NCI-H2196 (cell line): ENCODE data around the gene SLC25A23.
A peak's percentile ranks its signal among the peaks of the same experiment; 100 is the strongest.

Source experiments
- DNase-seq: peaks from one replicate; lab custom pipeline; 2025; ENCODE audit not compliant: unreplicated experiment; lab: John Stamatoyannopoulos, UW

Gene SLC25A23

GRCh38 chr19:6425732-6426620 is 33.6 kb downstream of the SLC25A23 start:
- DNase-seq: peak; percentile 19

GRCh38 chr19:6424939-6425731 is 34.5 kb downstream of the SLC25A23 start:
- DNase-seq: peak; percentile 99

GRCh38 chr19:6424195-6424938 is 35.2 kb downstream of the SLC25A23 start, which contains the start of gene KHSRP:
Gene KHSRP (minus strand): TSS chr19:6424811. CDS start chr19:6424701, 110 bp downstream.
- DNase-seq: peak; percentile 23

- DNase-seq: peak; percentile 17
These were observed 35.9 kb downstream of the SLC25A23 start for GRCh38 chr19:6423499-6424194.

DNA sequence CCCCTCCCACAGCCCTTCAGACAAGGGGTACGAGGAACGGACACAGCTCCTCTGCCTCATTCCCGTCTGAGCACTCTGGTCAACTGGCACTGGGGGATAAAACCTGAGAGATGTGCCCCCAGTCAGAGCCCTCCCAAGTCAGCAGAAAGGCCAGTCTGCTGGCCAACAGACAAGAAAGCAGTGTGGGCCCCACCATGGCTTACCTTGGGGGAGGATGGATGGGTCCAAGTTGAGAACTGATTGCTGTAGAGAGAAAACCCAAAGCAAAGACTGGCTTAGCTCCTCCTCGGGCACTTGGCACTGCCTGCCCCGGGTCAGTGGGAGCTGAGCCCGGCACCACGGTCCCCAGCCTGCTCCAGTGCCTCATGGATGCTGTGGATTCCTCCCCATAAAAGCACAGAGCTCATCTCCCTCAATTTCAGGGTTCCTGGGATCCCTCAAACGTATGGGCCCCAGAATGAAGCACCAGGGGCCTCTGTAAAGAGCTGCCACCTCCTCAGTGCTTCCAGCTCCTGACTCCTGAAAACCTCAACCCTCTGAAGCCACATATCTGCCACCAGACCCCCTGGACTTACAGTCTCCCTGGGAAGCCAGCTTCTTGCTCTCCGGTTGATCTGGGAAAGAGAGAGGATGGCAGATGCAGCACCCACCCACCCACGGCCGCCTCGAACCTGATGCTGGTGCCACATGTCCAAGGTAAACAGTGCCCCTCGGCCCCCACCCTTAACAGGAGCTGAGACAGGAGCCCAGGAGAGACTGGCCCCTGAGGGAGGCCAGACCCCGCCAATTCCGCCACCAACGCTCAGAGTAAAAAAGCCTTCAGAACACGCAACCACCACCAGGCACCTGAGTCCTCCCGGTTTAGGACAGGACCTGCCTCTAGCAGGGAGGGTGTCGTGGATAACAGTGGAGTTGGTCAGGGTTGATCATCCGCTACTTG is 38.2 kb downstream of the SLC25A23 start:
- DNase-seq: no peak

GRCh38 chr19:6418562-6418932 is 41.0 kb downstream of the SLC25A23 start:
- DNase-seq: no peak

GRCh38 chr19:6417713-6418561 is 41.7 kb downstream of the SLC25A23 start:
- peak; percentile 46 for DNase-seq

DNA sequence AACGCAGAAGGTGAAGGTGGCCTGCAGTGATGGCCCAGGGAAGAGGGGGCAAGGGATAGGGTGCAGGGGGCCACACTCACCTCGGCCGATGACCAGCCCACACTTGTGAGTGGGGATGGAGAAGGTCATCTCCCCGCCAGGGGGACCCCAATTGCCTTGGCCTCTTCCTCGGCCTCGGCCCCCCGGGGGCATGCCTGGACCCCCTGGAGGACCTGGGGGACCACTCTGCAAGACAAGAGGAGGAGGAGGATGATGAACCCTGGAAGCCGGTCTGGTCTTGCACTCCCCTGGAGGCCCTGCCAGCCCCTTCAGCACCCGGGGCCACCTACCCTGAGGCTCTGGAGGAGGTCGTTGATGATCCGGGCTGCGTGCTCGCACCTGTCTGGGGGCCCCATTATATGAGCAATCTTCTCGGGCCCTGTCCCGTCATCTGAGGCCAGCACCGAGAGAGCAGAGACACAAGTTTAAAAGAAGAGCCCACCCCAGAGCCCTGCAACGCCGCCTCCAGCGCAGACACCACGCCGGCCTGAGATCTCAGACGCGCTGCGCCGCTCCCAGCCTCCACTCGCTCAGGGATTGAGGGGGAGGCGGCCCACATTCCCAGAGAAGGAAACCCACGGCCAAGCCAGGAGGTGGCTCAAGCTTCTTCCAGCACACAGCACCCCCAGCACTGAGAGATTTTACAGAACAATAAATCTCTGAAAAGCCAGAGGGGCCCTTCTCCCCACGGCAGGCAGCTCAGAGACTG is 42.8 kb downstream of the SLC25A23 start:
- DNase-seq: no peak

DNA sequence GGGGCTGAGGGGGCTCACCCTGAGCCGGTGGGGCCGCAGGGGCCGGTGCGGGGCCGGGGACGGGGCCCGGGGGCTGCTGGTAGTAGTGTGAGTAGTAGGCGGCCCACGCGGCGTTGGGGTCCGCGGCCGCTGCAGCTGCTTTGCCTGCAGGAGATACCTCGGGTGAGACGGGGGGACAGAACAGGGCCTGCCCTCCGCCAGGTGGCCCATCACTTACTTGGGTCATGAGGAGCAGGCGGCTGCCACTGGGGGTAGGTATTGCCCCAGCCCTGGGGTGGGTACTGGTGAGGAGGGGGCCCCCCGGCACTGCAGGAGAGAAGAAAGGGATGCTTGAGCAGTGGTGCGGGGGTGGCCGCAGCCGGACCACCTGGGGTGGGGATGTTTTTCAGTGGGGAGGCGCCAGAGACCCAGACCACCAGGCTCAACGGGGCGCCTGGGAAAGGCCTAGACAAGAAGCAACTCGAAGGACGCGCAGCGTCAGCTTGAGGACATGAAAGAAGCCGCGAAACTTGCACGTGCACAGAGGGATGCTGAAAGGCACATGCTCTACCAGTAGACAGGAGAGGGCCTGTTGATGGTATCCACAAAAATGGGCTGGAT is 43.9 kb downstream of the SLC25A23 start:
- no peak for DNase-seq

DNA sequence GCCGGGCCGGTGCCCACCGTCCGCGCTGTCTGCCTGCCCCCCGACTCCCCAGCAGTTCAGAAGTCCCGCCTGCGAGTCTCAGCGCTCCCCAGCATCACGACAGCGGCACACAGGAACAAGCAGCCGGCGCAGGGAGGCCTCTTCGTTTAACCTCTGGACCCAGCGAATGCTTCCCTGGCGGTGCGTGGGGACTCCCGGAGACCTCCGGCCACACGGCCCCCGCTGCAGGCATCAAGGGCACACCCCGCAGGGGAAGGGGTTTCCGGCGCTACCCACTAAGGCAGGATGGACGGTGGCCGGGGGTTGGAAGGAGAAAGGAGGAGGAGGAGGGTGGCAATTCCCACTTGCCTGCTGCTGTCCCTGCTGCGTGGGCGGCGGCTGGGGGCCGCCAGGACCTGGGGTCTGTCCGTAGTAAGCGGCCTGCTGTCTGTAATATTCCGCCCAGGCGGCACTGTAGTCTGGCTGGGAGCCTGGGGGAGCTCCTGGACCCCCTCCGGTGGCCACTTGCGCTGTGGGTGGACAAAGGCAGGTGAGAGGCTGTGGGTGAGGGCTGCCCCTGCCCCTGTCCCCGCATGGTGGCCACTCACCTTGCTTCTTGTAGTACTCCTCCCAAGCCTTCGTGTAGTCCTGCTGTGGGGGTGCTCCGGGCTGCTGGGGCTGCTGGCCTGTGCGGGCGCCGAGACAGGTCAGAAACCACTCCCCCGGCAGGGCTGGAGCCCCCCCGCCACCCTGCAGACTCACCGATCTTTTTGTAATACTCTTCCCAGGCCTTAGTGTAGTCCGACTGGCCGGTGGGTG is 44.6 kb downstream of the SLC25A23 start:
- DNase-seq: no peak

DNA sequence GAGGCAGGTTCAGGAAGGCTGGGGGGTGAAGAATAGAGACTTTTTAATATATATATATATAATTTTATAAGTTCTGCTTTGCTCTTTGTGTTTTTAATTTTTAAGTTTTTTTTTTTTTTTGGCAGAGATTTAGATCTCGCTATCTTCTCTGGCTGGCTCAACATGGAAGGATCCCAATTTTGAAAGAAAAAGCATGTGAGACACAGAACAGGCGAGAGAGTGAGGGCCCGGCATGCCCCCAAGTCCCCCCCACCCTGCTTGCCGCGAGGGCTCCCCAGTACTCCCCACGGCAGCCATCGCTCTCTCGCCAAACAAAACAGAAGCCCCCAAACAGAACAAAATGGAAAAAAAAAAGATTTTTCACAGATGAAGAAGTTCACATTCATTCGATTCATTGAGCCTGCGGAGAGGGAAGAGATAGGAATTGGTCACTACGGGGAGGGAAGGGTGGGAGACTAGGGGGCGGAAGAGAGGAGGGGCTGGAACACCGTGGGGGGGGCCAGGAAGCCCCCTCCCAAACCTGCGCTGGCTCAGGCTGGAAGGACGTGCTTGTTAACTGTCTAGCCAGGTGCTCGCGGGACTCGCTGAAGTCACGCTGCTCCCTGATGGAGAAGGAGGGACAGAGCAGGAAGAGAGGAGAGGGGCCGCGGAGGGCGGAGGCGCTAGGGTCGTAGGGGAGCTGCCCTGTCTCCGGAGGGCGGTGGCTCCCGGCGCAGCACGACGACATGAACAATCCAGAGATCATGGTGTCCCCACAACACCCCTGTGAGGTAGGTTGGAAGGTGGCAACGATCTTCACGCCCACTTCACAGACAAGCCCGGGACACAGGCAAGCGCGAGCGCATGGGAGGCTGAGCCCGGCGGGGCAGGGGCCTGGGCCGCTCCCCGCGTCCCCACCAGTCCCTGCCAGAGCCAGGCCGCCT is 45.6 kb downstream of the SLC25A23 start:
- DNase-seq: no peak

DNA sequence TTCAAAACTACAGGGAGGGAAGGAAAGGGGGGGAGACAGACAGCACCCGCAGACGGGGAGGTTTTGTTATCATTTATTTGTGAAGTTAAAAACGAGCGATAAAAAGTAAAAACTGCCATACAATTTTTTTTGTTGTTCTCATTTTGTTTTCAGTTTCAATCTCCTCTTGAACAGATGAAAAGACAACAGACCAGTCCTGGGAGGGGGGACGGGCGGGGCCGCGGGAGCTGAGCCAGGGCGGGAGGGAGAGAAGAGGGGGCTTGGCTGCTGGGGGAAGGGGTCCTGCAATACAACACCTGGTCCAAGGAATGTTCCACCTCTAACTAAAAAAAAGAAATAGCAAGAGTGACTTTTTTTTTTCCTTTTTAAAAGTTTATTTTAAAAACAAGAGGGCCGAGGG is 46.3 kb downstream of the SLC25A23 start:
- DNase-seq: no peak

DNA sequence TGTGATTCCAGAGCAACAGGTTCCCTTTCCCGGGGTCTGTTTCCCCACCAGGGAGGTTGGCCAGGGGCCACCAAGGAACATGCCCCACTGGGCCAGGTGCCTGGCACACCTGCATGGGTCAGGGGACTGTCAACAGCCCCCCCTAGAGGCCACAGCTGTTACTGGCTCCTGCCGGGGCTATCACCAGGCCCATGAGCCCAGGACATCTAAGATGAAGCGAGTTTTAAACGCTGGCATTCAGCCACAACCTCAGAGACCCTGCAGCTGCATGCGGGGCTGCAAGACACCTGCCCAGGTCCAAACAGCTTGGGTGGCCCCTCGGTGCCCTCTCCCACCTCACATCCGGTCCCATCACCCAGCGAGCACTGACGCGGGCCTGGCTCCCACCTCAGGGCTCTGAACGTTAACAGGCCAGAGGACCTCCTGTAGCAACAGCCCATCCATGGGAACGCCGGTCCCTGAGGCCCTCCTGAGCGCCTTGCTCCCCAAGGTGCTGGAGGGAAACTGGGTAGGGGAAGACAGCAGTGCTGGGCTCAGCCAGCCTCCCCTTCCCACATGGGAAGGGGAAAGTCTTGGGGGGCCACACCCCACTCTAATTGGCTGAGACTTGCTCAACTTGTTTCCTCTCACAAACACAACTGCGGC is 47.0 kb downstream of the SLC25A23 start:
- DNase-seq: peak; percentile 52

- no peak for DNase-seq
These were observed 47.5 kb downstream of the SLC25A23 start for GRCh38 chr19:6412061-6412446.

DNA sequence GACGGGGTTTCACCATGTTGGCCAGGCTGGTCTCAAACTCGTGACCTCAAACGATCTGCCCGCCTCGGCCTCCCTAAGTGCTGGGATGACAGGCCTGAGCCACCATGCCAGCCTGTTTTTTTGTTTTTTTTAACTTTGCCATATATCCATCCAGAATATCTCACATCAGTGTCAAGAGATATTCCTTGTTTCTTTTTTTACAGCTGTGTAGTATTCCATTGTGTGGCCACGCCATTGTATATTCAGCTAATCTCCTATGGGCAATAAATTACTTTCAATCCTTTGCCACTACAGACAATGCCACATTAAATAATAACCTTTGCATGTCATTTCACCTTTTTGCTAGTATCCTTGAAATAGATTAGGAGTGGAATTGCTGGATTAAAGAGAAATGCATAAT is 50.2 kb downstream of the SLC25A23 start:
- DNase-seq: no peak
